EL (cell line): ENCODE results near the gene CD209.
A peak's percentile ranks its signal among the peaks of the same experiment; 100 is the strongest.
"Not testable (repeated sequence)": the region's sequence is repeated elsewhere in the genome, so short reads cannot be mapped to it uniquely, and the experiment has no call there.

Experiments
- DNase-seq: peaks from one replicate; pipeline ENCODE4 v3.0.0-alpha.2; 2016

The CD209 gene

GRCh38 chr19:7767487-7767886 lies 20.2 kb upstream of the CD209 start:
- DNase-seq = no peak

- DNase-seq = no peak
Measured at GRCh38 chr19:7766535-7766934, 19.2 kb upstream of the CD209 start.

- DNase-seq = not testable (repeated sequence)
Measured at GRCh38 chr19:7765043-7765442, 17.7 kb upstream of the CD209 start.

- not testable (repeated sequence) for DNase-seq
Measured at GRCh38 chr19:7764157-7764556, 16.8 kb upstream of the CD209 start.

DNA sequence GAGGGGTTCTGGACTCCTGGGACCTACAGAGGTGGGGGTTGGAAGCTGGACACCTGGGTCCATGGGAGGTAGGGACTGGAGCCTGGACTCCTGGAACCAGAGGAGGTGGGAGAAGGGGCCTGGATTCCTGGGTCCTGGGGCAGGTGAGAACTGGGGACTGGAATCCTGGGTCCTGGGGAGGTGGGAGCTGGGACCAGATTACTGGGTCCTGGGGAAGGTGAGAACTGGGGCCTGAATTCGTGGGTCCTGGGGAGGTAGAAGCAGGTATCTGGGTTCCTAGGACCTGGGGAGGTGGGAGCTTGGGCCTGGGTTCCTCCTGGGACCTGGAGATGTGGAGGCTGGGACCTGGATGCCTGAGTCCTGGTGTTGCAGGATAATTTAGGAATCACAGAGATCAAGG lies 16.4 kb upstream of the CD209 start:
- DNase-seq = no peak

DNA sequence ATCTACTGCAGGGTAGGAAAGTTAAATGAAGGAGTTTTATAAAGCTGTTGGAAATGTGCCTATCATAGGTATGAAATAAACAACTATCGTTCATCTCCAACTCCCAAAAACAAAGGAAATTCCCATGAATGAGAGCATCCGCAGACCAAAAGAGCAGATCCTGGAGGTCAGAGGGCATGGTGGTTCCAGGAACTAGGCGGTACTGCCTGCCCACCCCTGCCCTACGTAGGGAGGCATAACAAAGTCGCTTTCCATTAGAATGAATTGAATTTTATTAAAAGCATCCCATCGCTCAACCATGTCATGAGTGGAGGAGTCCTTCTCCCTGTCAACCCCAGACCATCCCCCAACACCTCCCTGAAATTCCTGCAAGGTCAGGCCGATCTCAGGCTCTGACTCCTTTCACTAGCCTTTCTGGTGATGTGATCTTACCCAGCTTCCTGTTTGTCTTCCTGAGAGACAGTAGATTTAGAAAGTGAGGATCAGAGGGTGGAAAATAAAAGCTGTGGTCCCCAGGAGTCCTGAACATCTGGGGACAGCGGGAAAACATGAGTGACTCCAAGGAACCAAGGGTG lies 15.5 kb upstream of the CD209 start, which contains the start of gene CLEC4M:
CLEC4M (plus strand) TSS at position 525 of the 575 bp plus-strand sequence; CDS start at position 549, 24 bp downstream.
- no peak for DNase-seq

GRCh38 chr19:7759156-7759555 lies 11.8 kb upstream of the CD209 start:
- DNase-seq = no peak

DNA sequence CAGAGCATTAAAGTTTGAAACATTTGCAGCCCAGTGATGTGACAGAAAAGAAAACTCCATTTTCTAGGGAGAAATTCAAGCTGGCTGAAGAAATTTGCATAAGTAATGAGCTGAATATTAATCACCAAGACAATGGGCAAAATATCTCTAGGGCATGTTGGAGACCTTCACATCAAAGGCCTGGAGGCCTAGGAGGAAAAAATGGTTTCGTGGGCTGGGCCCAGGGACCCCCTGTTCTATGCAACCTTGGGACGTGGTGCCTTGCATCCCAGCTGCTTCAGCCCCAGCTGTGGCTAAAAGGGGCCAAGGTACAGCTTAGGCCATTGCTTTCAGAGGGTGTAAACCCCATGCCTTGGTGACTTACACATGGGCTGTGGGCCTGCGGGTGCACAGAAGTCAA lies 10.0 kb upstream of the CD209 start:
- DNase-seq = no peak

GRCh38 chr19:7756258-7756657 lies 8.9 kb upstream of the CD209 start:
- DNase-seq = no peak

- DNase-seq = no peak
Measured at GRCh38 chr19:7751157-7751783, 3.9 kb upstream of the CD209 start.

DNA sequence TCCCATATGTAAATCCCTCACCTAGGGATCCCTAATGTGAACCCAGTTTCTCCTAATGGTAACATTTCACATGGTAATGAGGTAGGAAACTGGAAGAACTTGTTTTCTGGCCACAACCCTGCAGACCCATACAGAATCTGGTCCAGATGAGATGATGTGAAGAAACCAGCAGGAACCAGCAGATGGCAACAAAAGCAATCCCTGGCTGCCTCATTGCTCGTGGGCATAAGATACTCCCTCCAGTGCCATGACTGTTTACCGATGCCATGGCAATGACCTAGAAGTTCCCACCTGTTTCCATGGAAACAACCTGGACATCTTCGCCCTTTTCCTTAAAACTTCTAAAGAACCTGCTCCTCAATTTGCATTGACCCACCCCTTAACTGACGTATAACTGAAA lies 1.4 kb upstream of the CD209 start:
- DNase-seq = peak; percentile 11

- no peak for DNase-seq
Measured at GRCh38 chr19:7748171-7748570, 837 bp upstream of the CD209 start.

- not testable (repeated sequence) for DNase-seq
Measured at GRCh38 chr19:7746306-7746705, 1.0 kb downstream of the CD209 start.

DNA sequence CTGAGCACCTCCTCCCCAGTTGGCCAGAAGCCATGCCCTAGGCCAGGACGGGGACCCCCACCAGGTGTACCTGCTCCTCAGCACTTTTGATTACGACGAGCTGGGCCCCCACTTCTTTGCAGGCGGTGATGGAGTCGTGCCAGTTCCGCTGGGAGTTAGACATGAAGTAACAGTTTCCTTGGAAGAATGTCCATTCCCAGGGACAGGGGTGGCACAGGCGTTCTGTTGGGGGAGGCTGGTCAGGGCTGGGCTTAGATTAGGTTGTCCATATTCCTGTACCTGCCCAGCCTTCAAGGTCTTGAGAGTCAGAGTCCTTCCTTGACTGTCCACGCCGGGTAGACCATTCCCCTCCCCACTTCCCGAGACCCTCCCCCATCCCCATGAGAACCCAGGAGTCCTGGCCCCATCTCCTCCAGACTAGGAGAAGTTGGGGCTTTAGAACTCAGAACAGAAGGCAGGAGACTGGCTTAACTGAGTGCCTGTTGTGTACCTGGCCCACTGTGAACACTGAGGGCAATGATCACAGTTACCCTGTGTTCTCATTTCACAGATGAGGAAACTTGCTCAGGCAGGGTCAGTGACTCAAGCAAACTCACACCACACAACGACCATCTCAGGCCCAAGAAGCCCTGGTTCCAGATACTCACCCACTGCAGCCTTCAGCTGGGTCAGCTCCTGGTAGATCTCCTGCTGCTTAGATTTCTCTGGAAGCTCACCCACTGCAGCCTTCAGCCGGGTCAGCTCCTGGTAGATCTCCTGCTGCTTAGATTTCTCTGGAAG lies 2.3 kb downstream of the CD209 start:
- no peak for DNase-seq

DNA sequence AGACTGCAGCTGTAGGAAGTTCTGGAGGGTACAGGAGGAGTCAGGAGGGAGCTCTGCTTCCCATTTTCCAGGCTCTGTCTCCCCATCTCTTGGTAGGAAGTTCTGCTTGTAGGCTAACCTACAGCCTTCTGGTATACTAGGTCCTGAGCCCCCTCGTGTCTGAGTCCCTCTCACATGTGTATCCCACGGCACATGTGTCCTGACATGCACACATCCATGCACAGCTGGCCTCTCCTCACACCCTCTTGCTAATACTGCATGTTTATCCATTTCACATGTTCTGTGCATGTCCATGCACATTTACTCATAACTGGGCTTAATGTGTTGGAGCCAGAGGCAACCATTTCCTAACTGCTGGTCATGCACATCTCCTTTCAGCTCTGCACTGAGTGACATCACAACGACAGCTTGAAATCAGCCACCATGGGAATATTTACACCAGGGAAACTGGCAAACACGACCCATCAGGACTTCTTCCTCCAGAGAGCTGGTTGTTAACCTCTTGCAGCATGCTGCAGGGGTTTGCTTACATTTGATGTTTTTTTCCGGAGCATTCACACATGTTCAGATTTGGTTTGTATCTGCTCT lies 3.0 kb downstream of the CD209 start:
- no peak for DNase-seq

- no peak for DNase-seq
Measured at GRCh38 chr19:7743425-7743841, 3.9 kb downstream of the CD209 start.

DNA sequence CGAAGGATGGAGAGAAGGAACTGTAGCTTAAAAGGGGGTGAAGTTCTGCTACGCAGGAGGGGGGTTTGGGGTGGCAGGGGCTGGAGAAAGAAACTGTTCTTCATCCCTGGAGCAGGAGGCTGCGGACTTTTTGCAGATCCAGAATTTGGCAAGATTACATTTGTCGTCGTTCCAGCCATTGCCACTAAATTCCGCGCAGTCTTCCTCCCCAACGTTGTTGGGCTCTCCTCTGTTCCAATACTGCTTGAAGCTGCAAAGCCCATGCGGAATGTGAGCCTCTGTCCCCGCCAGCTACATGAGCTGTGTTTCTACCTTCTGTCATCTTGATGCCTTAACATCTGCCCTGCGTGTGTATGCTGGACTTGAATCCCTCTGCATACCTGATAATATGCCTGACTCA lies 4.3 kb downstream of the CD209 start:
- no peak for DNase-seq

DNA sequence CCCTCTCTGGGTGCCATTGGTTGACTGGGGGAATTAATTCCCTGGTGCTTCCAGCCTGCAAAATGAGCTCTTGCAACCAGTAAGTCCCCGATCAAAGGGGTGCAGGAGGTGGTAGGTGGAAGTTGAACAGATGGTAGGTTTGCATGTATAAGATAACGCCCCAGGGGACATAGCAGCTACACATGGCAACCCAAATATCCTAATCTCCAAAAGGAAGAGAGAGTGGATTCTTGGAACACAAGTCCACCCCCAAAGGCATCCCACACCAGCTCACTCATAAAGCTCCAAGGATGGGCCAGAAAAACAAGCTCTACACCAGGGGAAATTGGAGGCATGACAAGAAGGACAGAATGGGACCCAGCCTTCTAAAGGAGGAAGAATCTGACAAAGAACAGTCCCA lies 4.8 kb downstream of the CD209 start:
- no peak for DNase-seq

DNA sequence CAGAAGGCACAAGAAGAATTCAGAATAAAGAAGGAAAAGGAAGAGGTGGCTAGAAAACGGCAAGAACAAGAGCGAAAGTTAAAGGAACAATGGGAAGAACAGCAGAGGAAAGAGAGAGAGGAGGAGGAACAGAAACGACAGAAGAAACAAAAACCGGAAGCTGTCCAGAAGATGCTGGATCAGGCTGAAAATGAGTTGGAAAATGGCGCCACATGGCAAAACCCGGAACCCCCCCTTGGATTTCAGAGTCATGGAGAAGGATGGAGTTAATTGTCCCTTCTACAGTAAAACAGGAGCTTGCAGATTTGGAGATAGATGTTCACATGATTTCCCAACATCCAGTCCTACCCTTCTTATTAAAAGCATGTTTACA lies 6.7 kb downstream of the CD209 start:
- DNase-seq = no peak

DNA sequence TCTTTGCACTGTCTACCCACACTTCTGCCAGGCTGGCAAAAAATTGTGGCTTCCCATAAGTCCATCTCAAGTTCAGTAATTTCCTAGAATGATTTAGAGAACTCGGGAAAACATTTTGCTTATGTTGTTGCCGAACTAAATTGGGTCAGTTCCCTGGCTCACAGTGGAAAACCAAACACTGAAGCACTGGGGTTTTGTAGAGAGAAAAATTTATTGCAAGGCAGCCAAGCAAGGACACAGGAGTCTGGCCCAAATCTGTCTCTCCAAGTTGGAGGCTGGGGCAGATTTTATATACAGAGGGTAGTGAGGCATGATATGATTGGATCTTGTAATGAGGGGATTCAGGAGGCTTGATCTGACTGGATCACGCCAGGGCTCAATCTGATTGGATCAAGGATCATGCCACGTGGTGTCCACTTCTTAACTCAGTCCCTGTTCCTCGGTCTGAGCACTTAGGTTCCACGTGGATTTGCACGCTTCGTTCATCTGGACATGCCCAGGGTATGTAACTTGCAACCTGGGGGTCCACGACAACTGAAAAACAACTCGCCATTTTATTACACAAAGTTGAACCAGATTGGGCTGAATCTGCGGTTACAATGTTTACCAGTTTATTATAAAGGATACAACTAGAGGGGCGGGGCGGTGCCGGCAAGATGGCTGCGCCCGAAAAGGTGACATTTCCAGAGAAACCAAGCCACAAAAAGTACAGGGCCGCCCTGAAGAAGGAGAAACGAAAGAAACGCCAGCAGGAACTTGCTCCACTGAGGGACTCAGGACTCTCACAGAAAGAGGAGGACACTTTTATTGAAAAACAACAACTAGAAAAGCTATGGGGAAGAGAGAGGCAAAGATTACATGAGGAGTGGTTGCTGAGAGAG lies 7.3 kb downstream of the CD209 start:
- DNase-seq = no peak

GRCh38 chr19:7739211-7739755 lies 8.1 kb downstream of the CD209 start:
- DNase-seq = no peak

DNA sequence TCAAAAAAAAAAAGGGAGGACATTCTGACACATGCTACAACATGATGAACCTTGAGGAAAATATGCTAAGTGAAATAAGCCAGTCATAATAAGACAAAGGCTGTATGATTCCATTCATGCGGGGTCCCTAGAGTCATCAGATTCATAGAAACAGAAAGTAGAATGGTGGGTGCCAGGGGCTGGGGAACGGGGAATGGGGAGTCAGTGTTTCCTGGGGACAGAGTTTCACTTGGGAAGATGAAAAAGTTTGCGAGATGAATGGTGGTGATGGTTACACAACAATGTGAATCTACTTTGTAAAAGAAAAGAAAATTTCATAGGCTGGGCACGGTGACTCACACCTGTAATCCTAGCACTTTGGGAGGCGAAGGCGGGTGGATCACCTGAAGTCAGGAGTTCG lies 9.3 kb downstream of the CD209 start:
- DNase-seq = no peak

DNA sequence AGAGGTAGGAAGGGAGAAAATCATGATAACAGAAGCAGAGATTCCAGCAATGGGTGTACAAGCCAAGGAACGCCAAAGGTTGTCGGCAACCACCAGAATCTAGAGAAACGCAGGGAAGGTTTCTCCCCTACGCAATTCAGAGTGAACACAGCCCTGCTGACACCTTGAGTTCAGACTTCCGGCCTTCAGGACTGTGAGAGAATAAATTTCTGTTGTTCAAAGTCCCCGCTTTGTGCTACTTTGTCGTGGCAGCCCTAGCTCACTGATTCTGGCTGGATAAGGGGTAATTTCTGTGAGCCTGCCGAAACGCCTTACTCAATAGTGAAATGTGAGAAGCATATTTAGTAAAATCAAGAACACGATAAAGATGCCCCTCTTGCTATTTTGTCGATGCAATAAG lies 10.1 kb downstream of the CD209 start:
- DNase-seq = no peak
